ENCODE results near the gene NTM.

NTM gene

GRCh38 chr11:131902421-131902820, 532.0 kb downstream of the NTM start:
- no peak overlapping the region for H3K4me3 ChIP-seq (ENCODE audit: low read depth, low read length)
- H3K4me2 ChIP-seq (ENCODE audit: low read length), result no peak overlapping the region
- H3K79me2 ChIP-seq, result no peaks in the 10 kb centered on the region
- TF ChIP-seq CTCF (IDR thresholded peaks at IDR 0.05), result no peak
- no peak overlapping the region for H3K9ac ChIP-seq
- H3K4me1 ChIP-seq, result peaks cover 32% of the 10 kb centered on the region
- H3K36me3 ChIP-seq (ENCODE audit: control insufficient read depth, insufficient read depth, low read length), result no peaks in the 10 kb centered on the region
- no peaks in the 10 kb centered on the region for H3K27me3 ChIP-seq (ENCODE audit: control insufficient read depth, insufficient read depth, low read length)
- H3K9me3 ChIP-seq (ENCODE audit: control insufficient read depth, low read length), result no peaks in the 10 kb centered on the region
- no peak overlapping the region for H3K27ac ChIP-seq
- no peak overlapping the region for H2AFZ ChIP-seq

GRCh38 chr11:131903074-131903473, 532.7 kb downstream of the NTM start:
- H3K4me3 ChIP-seq (ENCODE audit: low read depth, low read length), result no peak overlapping the region
- H2AFZ ChIP-seq, result no peak overlapping the region
- H3K27me3 ChIP-seq (ENCODE audit: control insufficient read depth, insufficient read depth, low read length), result no peaks in the 10 kb centered on the region
- TF ChIP-seq CTCF (IDR thresholded peaks at IDR 0.05), result no peak
- no peaks in the 10 kb centered on the region for H3K36me3 ChIP-seq (ENCODE audit: control insufficient read depth, insufficient read depth, low read length)
- H3K27ac ChIP-seq, result no peak overlapping the region
- H3K9ac ChIP-seq, result no peak overlapping the region
- H3K4me1 ChIP-seq, result peaks cover 30% of the 10 kb centered on the region
- no peak overlapping the region for H3K4me2 ChIP-seq (ENCODE audit: low read length)
- H3K79me2 ChIP-seq, result no peaks in the 10 kb centered on the region
- no peaks in the 10 kb centered on the region for H3K9me3 ChIP-seq (ENCODE audit: control insufficient read depth, low read length)

GRCh38 chr11:131904756-131905155, 534.3 kb downstream of the NTM start:
- peaks cover 10% of the 10 kb centered on the region for H3K79me2 ChIP-seq
- H3K9me3 ChIP-seq (ENCODE audit: control insufficient read depth, low read length), result no peaks in the 10 kb centered on the region
- H3K4me1 ChIP-seq, result peaks cover 30% of the 10 kb centered on the region
- H3K27ac ChIP-seq, result peak overlapping the region; percentile 24
- no peak overlapping the region for H3K4me2 ChIP-seq (ENCODE audit: low read length)
- no peak overlapping the region for H2AFZ ChIP-seq
- H3K27me3 ChIP-seq (ENCODE audit: control insufficient read depth, insufficient read depth, low read length), result no peaks in the 10 kb centered on the region
- H3K4me3 ChIP-seq (ENCODE audit: low read depth, low read length), result no peak overlapping the region
- TF ChIP-seq CTCF (IDR thresholded peaks at IDR 0.05), result no peak
- no peaks in the 10 kb centered on the region for H3K36me3 ChIP-seq (ENCODE audit: control insufficient read depth, insufficient read depth, low read length)
- no peak overlapping the region for H3K9ac ChIP-seq

- Histone ChIP-seq H3K79me2 (peaks cover 10% of the 10 kb centered on the region), H3K4me2 (ENCODE audit: low read length) (no peak overlapping the region), H3K36me3 (ENCODE audit: control insufficient read depth, insufficient read depth, low read length) (no peaks in the 10 kb centered on the region), H2AFZ (no peak overlapping the region), H3K4me3 (ENCODE audit: low read depth, low read length) (no peak overlapping the region), H3K9me3 (ENCODE audit: control insufficient read depth, low read length) (no peaks in the 10 kb centered on the region), H3K4me1 (peaks cover 25% of the 10 kb centered on the region), H3K27ac (peak overlapping the region; percentile 81), H3K27me3 (ENCODE audit: control insufficient read depth, insufficient read depth, low read length) (no peaks in the 10 kb centered on the region), H3K9ac (no peak overlapping the region)
- peak; percentile 20 for TF ChIP-seq CTCF (IDR thresholded peaks at IDR 0.05)
Measured at GRCh38 chr11:131906963-131907362, 536.5 kb downstream of the NTM start.

GRCh38 chr11:131907371-131907770, 537.0 kb downstream of the NTM start:
- no peaks in the 10 kb centered on the region for H3K27me3 ChIP-seq (ENCODE audit: control insufficient read depth, insufficient read depth, low read length)
- no peak overlapping the region for H3K4me3 ChIP-seq (ENCODE audit: low read depth, low read length)
- H3K4me1 ChIP-seq, result peaks cover 23% of the 10 kb centered on the region

More at GRCh38 chr11:131907371-131907770, 537.0 kb downstream of the NTM start:
- no peak overlapping the region for H3K9ac ChIP-seq
- H3K4me2 ChIP-seq (ENCODE audit: low read length), result no peak overlapping the region
- no peak for TF ChIP-seq CTCF (IDR thresholded peaks at IDR 0.05)
- no peaks in the 10 kb centered on the region for H3K9me3 ChIP-seq (ENCODE audit: control insufficient read depth, low read length)
- peaks cover 10% of the 10 kb centered on the region for H3K79me2 ChIP-seq
- H2AFZ ChIP-seq, result no peak overlapping the region
- no peaks in the 10 kb centered on the region for H3K36me3 ChIP-seq (ENCODE audit: control insufficient read depth, insufficient read depth, low read length)
- H3K27ac ChIP-seq, result peak overlapping the region; percentile 81

Data from parathyroid adenoma (tissue), 2 donors.